GM18858 (cell line): ENCODE results near the gene NWD2.
"Not testable (repeated sequence)": the region's sequence is repeated elsewhere in the genome, so short reads cannot be mapped to it uniquely, and the experiment has no call there.

Experiments
- ATAC-seq: cut with Tn5 transposase; IDR thresholded peaks from one replicate; pipeline ENCODE4 v1.9.1; 2021; ENCODE audit not compliant: unreplicated experiment

The NWD2 gene

DNA sequence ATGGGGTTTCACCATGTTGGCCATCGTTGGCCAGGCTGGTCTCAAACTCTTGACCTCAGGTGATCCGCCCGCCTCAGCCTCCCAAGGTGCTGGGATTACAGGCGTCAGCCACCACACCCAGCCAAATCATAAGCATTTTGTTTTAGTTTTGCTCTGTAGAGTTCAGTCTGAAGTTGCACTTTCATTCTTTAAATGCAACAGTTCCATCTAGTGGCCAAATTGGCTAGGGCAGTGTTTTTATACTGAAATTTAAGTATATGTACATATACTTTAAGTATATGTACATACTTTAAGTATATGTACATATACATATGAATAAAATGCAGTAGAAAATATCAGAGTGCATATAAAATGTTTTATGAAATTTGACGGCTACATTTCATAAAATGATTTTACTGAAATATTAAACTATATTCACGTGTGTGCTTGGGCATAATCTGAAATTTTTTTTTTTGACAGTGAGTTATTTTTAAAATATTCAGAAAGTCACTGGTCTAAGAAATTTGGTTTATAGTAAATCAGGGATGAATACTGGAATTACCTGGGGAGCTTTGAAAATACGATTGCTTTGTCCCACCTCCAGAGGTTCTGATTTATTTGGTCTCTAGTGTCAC is 145.5 kb downstream of the NWD2 start:
- ATAC-seq, result peak; percentile 78

GRCh38 chr4:37392521-37393255 is 148.1 kb downstream of the NWD2 start:
- ATAC-seq, result no peak

DNA sequence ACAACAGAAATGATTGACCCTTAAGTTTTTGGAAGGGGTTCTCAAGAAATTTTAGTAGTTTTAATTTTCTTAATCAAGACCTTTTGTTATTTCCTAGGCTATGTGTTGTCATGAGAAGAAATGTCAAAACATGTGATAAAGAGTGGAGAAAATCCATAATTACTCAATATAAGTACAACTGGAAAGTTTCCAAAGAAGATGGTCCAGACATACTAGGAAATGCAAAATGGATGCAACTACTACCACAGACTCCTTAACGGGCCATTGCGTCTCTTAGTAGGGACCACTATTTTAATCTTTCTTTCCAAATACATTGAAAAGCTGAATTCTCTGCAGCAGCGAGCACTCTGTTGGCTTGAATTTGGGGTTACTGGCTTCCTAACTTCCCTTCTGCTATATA is 148.8 kb downstream of the NWD2 start:
- no peak for ATAC-seq

DNA sequence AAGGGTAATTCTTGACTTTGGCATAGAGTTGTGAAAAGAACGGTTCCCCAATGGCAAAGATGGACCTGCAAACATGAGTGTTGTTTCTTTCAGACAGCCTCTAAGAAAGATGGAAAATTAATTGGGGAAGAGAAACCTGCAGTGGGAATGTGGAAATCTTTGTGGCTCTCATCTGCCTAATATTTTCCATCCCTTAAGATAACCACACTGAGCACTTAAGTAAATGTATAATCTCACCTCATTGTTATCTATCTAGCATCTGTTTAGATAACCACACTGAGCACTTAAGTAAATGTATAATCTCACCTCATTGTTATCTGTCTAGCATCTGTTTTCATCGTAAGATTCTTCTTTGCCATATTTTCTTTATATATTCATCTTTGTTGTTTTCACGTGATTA is 149.3 kb downstream of the NWD2 start:
- no peak for ATAC-seq

DNA sequence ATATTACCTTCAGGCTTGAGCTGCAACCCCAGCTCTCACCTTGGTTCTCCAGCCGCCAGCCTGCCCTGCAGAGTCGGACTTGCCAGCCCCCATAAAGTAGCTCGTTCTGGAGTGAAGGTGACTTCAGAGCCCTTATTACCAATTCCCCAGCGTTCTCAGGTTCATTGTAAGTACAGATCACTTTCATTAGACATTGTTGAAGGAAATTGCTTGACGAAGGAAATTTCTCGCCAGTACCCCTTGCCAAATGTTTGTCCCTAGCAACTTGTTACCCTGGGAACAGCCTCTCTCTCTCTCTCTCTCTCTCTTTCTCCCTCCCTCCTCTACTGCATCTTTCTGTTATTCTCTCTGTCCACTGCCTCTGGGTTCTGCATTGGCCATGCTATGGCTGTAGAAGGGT is 153.0 kb downstream of the NWD2 start:
- no peak for ATAC-seq

DNA sequence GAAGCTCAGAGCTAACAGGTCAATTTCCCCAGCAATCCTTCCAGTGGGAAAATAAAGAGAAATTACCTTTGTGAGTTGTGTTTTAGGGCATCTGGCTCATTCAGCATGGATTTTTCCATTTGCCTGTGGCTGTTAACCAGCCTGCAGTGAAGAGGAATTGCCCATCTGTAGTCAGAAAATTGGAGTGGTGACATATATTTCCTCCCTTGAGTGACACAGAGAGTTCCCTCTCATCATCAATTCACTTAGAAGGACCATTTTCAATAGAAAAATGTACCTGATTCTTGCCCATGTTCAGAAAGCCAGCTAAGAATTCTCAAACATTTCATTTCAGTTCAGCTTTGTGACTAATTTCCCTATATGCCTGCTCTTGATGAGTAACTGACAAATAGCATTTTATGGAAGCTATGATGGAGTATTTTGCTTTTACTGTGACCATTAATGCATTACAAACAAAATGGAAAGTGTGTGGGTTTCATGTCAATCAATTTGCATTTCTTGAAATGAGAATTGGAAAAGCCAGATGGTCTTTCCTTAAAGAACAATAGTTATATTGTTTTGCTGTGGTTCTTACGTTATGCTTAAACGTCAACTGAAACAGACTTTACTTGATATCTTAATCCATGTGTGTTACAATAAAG is 155.8 kb downstream of the NWD2 start:
- peak; percentile 90 for ATAC-seq

GRCh38 chr4:37407938-37408826 is 163.6 kb downstream of the NWD2 start:
- ATAC-seq, result not testable (repeated sequence)

- ATAC-seq, result not testable (repeated sequence)
These were observed 169.1 kb downstream of the NWD2 start for GRCh38 chr4:37413612-37414011.

- no peak for ATAC-seq
These were observed 171.4 kb downstream of the NWD2 start for GRCh38 chr4:37415845-37416369.

DNA sequence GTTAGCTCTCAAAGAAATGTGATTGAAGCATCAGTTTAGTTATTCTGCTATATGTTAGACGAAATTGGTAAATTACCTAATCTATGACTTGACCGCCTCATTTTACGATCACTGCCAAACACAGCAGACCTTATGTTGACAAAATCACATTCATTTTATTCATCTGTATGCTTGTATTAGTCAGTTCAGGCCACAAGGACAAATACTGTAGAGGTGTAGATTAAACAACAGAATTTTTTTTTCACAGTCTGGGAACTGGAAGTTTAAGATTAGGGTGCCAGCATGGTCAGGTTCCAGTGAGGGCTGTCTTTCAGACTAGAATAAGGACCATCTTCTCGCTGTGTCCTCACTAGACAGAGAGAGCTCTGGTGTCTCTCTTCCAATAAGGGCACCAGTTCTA is 177.1 kb downstream of the NWD2 start:
- ATAC-seq, result no peak

GRCh38 chr4:37422102-37422501 is 177.6 kb downstream of the NWD2 start:
- no peak for ATAC-seq

- ATAC-seq, result no peak
These were observed 178.1 kb downstream of the NWD2 start for GRCh38 chr4:37422638-37423037.

DNA sequence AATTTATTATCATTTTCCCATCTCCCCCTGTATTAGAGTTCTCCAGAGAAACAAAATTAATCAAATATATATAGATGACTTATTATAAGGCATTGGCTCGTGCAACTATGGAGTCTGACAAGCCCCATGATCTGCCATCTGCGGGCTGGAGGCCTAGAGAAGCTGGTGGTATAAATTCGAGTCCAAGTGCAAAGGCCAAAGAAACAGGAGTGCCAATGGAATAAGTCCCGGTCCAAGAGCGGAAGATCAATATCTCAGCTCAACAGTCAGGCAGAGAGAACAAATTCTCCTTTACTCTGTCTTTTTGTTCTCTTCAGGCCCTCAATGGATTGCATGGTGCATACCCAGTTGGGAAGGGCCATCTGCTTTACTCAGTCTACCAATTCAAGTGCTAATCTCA is 178.8 kb downstream of the NWD2 start:
- ATAC-seq, result no peak

DNA sequence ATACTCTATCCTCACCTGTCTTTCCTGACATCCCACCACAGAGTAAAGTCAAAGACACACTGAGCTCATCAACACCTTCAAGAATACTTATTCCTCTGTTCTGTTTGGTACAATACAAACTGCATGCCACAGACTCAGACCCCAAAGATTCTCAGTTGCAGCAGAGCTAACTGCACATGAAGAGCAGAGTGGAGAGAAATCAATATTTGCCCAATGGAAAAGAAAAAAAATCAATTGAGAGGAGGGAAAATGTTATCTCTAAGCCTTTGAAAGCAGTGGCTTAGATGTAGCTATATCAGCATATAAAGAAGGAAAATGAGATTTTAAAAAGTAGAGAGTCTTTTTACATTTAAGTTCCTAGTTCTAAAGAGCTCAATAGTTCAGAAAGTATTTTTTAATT is 180.2 kb downstream of the NWD2 start:
- no peak for ATAC-seq

DNA sequence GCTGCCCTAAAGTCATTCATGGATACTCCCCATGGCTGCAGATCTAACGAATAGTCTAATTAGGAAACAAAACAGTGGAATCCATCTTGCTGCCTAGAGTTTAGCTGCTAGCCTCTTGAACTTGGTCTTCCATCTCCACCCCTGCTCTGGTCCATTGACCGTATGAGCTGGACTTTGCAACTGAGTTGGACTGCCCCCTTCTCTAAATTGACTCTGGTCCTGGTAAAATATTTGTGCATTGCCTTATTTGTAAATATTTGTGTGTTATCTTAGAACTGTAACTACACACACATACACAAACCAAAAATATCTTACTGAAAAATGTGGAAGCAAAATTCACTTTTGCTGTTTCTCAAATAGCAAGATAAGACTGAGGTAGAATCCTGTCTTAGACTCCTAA is 181.3 kb downstream of the NWD2 start:
- no peak for ATAC-seq

DNA sequence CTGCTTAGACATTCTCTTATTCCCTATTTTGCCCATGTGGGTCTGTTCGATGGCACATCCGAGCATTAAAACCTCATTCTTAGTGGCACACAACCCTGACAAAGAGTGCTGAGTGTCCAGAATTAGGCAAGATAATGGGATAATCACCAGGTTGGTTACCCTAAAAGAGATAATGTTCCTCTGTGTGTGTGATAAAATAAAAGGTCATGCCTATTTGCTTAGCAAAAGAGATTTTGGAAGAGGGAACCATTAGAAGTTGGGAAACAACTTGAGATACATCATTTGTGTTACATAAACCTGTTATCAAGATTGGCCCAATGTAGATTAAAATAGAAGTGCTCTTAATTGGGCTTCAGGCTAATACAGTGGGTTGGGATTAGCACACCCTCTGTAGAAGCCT is 182.7 kb downstream of the NWD2 start:
- no peak for ATAC-seq

GRCh38 chr4:37429906-37430305 is 185.4 kb downstream of the NWD2 start:
- ATAC-seq, result no peak

GRCh38 chr4:37430718-37431416 is 186.3 kb downstream of the NWD2 start:
- ATAC-seq, result no peak

DNA sequence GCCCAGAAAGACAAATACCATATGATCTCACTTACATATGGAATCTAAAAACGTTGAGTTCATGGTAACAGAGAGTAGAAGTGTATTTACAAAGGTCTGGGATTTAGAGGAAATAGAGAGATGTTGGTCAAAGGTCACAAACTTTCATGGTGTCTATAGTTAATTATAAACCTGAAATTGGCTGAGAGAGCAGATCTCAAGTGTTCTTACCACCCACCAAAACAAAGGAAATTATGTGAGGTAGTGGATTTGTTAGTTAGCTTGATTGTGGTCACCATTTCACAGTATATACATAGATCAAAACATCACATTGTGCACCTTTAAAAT is 186.8 kb downstream of the NWD2 start:
- peak; percentile 66 for ATAC-seq

DNA sequence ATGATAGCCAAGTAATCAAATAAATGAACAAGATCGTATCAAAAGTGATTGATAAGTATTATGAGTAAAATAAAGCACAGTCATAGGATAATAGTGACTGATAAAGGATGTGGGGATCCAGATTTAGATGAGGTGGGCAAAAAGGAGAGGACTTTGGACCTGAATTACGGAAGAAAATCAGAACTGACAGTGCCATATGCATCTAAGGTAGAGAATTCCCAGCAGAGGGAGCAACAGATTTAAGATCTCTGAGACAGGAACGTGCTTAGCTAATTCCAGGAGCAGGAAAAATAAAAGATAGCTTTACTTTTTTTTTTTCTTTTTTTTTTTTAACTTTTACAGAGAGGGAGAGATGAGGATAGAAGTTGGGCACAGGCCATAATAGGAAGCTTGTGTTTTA is 189.9 kb downstream of the NWD2 start:
- no peak for ATAC-seq

DNA sequence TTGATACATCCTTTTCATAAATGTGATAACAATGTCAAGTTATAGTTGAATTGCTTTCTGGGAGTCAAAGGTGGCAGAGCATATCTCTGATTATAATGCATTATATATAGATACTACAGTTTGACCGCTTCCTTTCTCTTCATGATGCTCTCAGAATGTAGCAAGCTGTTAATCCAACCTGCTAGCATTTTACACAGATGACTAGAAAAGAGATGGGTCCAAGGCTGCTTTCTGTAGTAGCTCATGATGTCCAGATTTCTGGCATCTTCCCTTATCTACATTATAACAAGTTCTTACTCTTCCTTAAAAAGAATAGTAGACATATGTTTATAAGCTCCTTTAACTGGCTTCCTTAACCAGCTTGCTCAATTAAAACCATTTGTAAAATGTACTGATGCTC is 192.0 kb downstream of the NWD2 start:
- no peak for ATAC-seq
